H1 (cell line): ENCODE data around the gene SERPINA6. TPM values are rescaled to one million over a fixed set of nuclear protein-coding genes. Genes with fewer than 3 reads are reported as not detected.

Experiments used
- CEBPB ChIP-seq: IDR thresholded peaks from 2 replicates; pipeline ENCODE4 v1.6.1; 2012; ENCODE audit warnings: low read depth, low read length
- EP300 ChIP-seq, 2 experiments: IDR thresholded peaks; 1 replicate in 1 of 2; 2 replicates in 1 of 2; pipeline ENCODE4 v1.6.1; 2011 to 2012; ENCODE audit warnings: low read depth in 2 of 2, low read length in 2 of 2, mild to moderate bottlenecking in 2 of 2, borderline replicate concordance in 1 of 2, inconsistent platforms in 1 of 2, moderate library complexity in 1 of 2
- GABPA ChIP-seq: IDR thresholded peaks from 2 replicates; pipeline ENCODE4 v1.6.1; 2011; ENCODE audit warnings: mild to moderate bottlenecking, low read length, moderate library complexity, borderline replicate concordance; ENCODE audit not compliant: insufficient read depth
- KDM5A ChIP-seq: fragments of 200-600 bp; IDR thresholded peaks from 2 replicates; pipeline ENCODE4 v1.7.1; 2012; ENCODE audit warnings: mild to moderate bottlenecking, low read length, inconsistent platforms, mixed read lengths
- NRF1 ChIP-seq: IDR thresholded peaks from 2 replicates; pipeline ENCODE4 v1.6.1; 2011; ENCODE audit warnings: mild to moderate bottlenecking, low read depth, low read length, improper control_type of control experiment
- PHF8 ChIP-seq: fragments of 200-600 bp; sonication (generic); conservative IDR thresholded peaks from 2 replicates; pipeline ENCODE4 v1.7.1; 2012; ENCODE audit warnings: low read depth, mild to moderate bottlenecking, inconsistent platforms, low read length, moderate library complexity
- POLR2AphosphoS5 ChIP-seq: IDR thresholded peaks from 2 replicates; pipeline ENCODE4 v1.6.1; 2011; ENCODE audit warnings: low read depth, low read length
- TAF1 ChIP-seq: IDR thresholded peaks from 2 replicates; pipeline ENCODE4 v1.6.1; 2011; ENCODE audit warnings: mild to moderate bottlenecking, low read depth, low read length
- polyA plus RNA-seq, 7 experiments: library from polyadenylated mRNA; depleted of rRNA in 3 of 7; stranded (reverse) in 5 of 7; unstranded in 2 of 7; fragments of >200 nt in 5 of 7; fragments of 200-250 nt in 2 of 7; gene quantifications; 1 replicate in 5 of 7; 2 replicates in 1 of 7; 4 replicates in 1 of 7; pipeline versions ENCODE4 v1.2.1 to v1.2.3, GENCODE V29; 2011 to 2013; ENCODE audit warnings: missing spikeins in 2 of 7, mixed read lengths in 2 of 7
- total RNA-seq: library from RNA; stranded (reverse); fragmentation: NEBNext Ultra II Directional; extraction: Animal tissue kit (Norgen Biotek cat#: 25700); gene quantifications from 2 replicates; pipeline ENCODE4 v1.2.1, GENCODE V29; 2021
- TF ChIP-seq, protein P1 (sequence below): fragments of 300-600 bp; sonication (generic); IDR thresholded peaks from 2 replicates; pipeline ENCODE4 v1.7.1; 2012; ENCODE audit warnings: low read length, moderate library complexity, mild to moderate bottlenecking, inconsistent platforms; ENCODE audit not compliant: insufficient replicate concordance
- TF ChIP-seq, protein P2 (sequence below): IDR thresholded peaks from 2 replicates; pipeline ENCODE4 v1.6.1; 2012; ENCODE audit warnings: low read length, inconsistent platforms

SERPINA6 gene
- total and polyA plus RNA-seq, 2 of the 8 experiments (the other 6 are each of a cell fraction or from before 2014, with no cell fraction given): not detected

DNA sequence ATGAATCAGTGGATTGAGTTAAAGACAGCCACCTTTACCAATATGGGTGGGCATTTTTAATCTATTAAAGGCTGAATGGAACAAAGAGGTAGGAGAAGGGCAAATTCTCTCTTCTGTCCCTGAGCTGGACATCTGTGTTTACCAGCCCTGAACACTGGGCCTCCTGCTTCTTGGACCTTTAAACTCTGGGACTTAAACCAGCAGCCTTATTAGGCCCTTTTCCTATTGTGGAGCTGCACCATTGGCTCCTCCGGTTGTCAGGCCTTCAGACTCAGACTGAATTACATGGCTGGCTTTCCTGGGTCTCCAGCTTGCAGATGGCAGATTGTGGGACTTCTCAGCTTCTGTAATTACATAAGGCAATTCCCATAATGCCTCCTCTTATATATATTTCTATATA is 6.4 kb downstream of the SERPINA6 start (continued):
- TF ChIP-seq, protein P1, sequence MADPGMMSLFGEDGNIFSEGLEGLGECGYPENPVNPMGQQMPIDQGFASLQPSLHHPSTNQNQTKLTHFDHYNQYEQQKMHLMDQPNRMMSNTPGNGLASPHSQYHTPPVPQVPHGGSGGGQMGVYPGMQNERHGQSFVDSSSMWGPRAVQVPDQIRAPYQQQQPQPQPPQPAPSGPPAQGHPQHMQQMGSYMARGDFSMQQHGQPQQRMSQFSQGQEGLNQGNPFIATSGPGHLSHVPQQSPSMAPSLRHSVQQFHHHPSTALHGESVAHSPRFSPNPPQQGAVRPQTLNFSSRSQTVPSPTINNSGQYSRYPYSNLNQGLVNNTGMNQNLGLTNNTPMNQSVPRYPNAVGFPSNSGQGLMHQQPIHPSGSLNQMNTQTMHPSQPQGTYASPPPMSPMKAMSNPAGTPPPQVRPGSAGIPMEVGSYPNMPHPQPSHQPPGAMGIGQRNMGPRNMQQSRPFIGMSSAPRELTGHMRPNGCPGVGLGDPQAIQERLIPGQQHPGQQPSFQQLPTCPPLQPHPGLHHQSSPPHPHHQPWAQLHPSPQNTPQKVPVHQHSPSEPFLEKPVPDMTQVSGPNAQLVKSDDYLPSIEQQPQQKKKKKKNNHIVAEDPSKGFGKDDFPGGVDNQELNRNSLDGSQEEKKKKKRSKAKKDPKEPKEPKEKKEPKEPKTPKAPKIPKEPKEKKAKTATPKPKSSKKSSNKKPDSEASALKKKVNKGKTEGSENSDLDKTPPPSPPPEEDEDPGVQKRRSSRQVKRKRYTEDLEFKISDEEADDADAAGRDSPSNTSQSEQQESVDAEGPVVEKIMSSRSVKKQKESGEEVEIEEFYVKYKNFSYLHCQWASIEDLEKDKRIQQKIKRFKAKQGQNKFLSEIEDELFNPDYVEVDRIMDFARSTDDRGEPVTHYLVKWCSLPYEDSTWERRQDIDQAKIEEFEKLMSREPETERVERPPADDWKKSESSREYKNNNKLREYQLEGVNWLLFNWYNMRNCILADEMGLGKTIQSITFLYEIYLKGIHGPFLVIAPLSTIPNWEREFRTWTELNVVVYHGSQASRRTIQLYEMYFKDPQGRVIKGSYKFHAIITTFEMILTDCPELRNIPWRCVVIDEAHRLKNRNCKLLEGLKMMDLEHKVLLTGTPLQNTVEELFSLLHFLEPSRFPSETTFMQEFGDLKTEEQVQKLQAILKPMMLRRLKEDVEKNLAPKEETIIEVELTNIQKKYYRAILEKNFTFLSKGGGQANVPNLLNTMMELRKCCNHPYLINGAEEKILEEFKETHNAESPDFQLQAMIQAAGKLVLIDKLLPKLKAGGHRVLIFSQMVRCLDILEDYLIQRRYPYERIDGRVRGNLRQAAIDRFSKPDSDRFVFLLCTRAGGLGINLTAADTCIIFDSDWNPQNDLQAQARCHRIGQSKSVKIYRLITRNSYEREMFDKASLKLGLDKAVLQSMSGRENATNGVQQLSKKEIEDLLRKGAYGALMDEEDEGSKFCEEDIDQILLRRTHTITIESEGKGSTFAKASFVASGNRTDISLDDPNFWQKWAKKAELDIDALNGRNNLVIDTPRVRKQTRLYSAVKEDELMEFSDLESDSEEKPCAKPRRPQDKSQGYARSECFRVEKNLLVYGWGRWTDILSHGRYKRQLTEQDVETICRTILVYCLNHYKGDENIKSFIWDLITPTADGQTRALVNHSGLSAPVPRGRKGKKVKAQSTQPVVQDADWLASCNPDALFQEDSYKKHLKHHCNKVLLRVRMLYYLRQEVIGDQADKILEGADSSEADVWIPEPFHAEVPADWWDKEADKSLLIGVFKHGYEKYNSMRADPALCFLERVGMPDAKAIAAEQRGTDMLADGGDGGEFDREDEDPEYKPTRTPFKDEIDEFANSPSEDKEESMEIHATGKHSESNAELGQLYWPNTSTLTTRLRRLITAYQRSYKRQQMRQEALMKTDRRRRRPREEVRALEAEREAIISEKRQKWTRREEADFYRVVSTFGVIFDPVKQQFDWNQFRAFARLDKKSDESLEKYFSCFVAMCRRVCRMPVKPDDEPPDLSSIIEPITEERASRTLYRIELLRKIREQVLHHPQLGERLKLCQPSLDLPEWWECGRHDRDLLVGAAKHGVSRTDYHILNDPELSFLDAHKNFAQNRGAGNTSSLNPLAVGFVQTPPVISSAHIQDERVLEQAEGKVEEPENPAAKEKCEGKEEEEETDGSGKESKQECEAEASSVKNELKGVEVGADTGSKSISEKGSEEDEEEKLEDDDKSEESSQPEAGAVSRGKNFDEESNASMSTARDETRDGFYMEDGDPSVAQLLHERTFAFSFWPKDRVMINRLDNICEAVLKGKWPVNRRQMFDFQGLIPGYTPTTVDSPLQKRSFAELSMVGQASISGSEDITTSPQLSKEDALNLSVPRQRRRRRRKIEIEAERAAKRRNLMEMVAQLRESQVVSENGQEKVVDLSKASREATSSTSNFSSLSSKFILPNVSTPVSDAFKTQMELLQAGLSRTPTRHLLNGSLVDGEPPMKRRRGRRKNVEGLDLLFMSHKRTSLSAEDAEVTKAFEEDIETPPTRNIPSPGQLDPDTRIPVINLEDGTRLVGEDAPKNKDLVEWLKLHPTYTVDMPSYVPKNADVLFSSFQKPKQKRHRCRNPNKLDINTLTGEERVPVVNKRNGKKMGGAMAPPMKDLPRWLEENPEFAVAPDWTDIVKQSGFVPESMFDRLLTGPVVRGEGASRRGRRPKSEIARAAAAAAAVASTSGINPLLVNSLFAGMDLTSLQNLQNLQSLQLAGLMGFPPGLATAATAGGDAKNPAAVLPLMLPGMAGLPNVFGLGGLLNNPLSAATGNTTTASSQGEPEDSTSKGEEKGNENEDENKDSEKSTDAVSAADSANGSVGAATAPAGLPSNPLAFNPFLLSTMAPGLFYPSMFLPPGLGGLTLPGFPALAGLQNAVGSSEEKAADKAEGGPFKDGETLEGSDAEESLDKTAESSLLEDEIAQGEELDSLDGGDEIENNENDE: no peak
- TF ChIP-seq TAF1: no peak
- no peak for TF ChIP-seq GABPA
- TF ChIP-seq CEBPB: no peak
- TF ChIP-seq PHF8: no peak
- TF ChIP-seq NRF1: no peak
- TF ChIP-seq POLR2AphosphoS5: no peak
- TF ChIP-seq KDM5A: no peak
- TF ChIP-seq, protein P2, sequence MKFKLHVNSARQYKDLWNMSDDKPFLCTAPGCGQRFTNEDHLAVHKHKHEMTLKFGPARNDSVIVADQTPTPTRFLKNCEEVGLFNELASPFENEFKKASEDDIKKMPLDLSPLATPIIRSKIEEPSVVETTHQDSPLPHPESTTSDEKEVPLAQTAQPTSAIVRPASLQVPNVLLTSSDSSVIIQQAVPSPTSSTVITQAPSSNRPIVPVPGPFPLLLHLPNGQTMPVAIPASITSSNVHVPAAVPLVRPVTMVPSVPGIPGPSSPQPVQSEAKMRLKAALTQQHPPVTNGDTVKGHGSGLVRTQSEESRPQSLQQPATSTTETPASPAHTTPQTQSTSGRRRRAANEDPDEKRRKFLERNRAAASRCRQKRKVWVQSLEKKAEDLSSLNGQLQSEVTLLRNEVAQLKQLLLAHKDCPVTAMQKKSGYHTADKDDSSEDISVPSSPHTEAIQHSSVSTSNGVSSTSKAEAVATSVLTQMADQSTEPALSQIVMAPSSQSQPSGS: no peak
- TF ChIP-seq EP300 (IDR thresholded peaks at IDR 0.05; ENCODE audit: borderline replicate concordance in 1 of 2, low read depth in 2 of 2, low read length in 2 of 2): no peak
